ENCODE results near the gene ASCC2.

DNA sequence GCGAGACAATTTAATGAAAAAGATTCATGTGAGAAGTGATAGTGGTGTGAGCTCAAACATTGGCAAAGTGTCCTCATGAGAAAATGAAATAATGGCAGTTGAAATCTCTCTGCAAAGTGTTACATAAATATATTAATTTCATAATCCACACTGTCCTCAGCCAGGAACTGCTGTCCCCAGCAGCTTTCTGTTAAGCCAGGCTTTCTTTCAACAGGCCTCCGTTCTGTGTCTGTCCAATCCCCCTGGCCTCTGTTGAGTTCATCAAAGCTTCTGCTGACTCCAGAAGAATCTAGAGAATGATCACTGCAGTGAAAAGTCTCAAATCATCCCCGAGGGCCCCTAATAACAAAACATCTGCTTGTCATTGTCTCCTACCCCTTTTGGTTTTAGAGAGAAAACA is 10.0 kb upstream of the ASCC2 start:
- TF ChIP-seq TAF1 (IDR thresholded peaks at IDR 0.05; ENCODE audit: borderline replicate concordance, insufficient read depth, low read length) (no peak), POLR2AphosphoS5 (IDR thresholded peaks at IDR 0.05; ENCODE audit: low read depth, low read length) (no peak)

Data from PFSK-1 (cell line).